Gastrocnemius medialis (tissue), 4 donors: ENCODE results near the gene BBS9.

Experiments
- CTCF ChIP-seq, 5 experiments: fragments of 450-650 bp in 3 of 5; fragments of 200-600 bp in 2 of 5; sonication (generic) in 2 of 5; IDR thresholded peaks in 4 of 5; conservative IDR thresholded peaks in 1 of 5; 1 replicate in 4 of 5; 2 replicates in 1 of 5; pipeline ENCODE4 v1.5.1; 2016 to 2019; ENCODE audit warnings: antibody characterized with exemption in 5 of 5, mild to moderate bottlenecking in 3 of 5, moderate library complexity in 3 of 5
- POLR2A ChIP-seq, 2 donors: fragments of 450-650 bp; IDR thresholded peaks; one replicate each; pipeline ENCODE4 v1.6.1; 2017; ENCODE audit warnings: antibody characterized with exemption in 2 of 2, mild to moderate bottlenecking in 2 of 2, moderate library complexity in 2 of 2

- peak in 4 of 5 experiments; percentile 36 to 58 (median 46) for TF ChIP-seq CTCF (IDR thresholded peaks at IDR 0.05 in 4 of 5, conservative IDR thresholded peaks at IDR 0.05 in 1 of 5)
- TF ChIP-seq POLR2A (IDR thresholded peaks at IDR 0.05) = no peak
Measured at GRCh38 chr7:33185786-33186185, 56.4 kb downstream of the BBS9 start.
